ENCODE measurements around the gene CFDP1.
A peak's percentile ranks its signal among the peaks of the same experiment; 100 is the strongest.

CFDP1 gene

DNA sequence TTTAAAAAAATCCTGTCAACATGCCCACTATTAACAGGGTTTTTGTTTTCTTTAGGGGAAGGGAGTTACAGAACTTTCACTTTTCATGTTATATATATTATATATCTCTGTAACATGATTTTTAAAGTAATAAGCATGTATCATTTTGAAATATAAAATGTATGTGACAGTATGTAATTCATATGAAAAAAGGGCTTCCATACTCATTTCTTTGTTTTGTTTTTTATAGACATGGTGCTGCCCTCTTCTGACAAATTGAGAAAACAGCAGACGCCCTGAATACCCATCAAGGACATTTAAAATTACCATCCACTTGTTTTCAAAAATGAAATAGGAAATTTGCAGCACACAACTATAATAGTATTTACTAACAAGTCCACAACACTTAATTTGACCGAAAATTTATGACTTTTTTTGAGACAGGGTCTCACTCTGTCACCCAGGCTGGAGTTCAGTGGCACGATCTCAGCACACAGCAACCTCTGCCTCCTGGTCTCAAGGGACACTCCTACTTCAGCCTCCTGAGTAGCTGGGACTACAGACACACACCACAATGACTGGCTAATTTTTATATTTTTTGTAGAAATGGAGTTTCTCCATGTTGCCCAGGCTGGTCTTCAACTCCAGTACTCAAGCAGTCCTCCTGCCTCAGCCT lies 30.4 kb downstream of the CFDP1 start:
- no peak for DNase-seq

DNA sequence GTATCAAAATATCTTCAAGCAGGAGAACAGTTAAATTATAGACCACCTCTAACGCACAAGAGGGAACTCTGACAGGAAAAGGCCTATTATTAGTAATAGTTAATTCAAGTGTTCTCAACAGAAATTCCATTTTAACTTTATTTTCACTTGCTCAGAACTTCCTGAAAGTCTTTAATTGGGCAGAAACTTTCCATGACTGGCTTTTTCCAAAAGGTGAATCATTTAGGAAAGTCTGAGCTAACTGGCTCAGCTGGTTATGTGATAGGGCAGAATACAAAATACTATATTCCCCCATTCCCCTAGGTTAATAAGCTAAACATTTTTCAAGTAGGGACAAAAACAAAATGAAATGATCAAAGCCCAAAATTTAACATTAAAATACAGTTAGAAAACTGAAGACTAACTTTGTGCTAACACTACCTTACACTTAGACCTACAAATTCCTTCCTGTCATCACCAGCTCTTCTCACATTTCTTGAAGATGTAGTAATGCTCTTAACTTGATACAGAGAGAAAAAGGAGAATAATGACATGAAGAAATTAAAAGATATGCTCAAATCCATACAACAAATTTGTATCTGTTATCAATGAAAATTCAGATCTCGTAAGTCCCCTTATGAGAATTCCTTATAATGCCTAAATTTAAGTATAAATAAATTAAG lies 31.0 kb downstream of the CFDP1 start:
- DNase-seq, result no peak

DNA sequence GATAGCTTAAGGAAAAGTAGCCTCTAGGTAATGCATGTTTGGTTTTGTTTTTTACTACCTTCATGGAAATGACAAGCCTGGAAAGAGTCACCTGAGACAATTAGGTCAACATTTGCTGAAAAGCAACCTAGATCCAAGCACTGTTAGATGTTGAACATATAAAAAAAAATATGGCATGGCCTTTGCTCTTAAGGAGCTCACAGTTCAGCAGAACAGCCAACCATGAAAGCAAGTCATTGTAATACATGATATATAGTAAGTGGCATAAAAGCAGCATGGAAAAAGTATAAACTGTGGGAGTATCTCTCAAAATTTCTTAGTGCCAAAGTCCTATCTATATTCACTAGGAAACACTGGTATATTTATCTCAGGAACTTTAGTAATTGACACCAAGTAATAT lies 31.6 kb downstream of the CFDP1 start:
- DNase-seq, result no peak

DNA sequence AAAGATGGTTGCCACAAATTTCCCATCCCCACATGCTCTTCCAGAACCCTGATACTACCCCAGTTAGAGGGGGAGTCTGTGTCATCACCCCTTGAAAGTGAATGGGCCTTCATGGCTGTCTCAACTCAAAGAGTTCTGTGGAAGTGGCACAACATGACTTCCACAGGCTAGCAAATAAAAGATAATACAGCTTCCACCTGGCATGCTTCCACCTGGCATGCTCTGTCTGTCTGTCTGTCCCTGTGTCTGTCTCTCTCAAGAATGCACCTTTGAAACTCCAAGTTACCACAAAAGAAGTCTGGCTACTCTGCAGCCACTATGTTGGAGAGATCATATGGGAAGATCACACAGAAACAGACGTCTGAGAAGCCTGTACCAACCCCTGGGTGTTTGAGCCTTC lies 35.0 kb downstream of the CFDP1 start:
- no peak for DNase-seq

DNA sequence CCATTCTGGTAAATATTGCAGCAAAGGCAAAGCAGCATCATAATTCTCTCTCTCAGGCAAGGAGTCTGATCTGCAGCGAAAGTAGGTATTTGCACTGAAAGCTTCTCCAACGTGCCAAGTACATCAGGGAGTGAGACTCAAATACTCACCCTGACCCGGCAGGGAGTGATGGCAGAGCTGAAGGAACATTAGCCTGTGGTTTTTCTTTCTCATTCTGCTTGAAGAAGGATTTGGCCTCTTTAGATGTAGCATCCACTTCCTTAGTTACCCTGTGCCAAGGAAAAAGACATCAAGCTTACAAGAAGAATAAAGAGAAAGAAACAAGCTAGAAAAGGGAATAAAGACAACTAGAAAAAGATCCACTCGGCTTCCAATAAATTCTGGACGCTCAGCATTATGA lies 38.4 kb downstream of the CFDP1 start:
- DNase-seq, result no peak

DNA sequence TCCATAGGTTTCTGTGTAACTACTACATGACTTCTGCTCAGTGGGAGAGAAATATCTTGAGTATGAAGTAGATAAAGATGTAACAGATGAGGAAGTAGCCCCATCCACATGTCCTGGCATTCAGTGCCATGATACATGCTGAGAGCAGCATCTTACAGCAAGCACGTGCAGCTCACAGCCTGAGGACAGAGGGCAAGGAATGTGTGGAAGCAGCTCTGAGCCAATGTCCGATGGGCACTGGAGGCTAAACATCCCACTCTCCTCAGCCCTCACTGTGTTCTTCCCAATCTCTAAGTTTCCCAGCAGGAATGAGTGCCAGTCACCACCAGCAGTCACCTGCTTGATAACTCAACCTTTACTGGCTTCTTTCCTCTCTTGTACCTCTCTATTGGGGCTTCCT lies 40.4 kb downstream of the CFDP1 start:
- no peak for DNase-seq

DNA sequence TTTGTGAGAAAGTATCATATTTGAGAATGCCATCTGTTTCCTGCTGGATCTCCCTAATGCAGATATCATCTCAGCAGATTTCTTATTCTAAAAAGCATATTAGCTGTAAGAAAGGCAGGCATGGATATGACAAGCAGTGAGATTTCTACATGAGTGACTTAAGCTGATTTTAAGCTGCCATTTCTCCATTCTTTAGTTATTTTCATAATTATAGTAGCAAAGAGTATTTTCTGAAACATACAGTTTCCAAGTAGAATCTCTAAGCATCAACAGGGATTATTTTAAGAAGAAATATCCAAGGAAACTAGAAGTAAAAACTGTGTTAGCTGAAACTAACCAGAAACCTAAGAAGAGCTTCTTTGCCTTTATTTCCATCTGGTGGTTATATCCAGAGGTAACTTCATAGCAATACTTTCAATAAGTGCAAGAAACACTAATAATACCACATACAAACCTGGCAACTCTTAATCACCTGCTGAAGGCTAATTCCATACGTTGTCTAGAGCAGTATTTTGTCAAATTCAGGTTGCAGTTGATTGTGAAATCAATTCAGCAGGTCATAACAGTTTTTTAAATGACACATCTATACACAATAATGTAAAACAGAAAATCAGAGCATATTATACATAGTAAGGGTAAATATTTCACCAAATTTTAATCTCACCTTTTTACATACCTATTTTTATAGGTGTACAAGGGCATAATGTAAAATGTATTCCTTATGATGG lies 42.2 kb downstream of the CFDP1 start:
- no peak for DNase-seq

DNA sequence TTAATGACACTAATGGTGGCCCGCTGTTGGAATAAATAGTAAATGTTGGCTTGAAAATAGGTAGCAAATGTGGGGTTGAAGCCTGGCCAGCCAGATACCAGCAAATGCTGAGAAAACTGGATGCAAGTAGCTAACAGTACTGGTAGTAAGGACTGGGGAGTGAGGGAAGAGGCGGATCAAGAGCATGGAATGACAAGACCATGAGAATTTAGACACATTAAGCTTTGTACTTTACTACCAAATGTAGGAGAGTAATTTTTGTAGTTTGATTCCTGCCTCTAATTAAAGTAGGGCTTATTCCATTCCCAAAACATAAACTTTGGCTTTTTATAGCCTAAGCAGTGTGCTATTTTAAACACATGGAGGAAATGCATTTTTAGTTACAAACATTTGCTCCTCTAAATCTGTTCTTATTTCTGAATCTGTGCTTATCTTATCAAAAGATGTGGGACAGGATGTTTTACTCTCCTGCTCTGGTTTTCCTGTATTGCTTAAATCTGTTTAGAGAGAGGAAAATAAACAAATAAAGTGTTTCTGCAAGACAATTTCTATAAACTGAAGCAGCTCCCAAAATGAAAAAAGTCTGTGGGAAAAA lies 44.1 kb downstream of the CFDP1 start:
- DNase-seq, result no peak

DNA sequence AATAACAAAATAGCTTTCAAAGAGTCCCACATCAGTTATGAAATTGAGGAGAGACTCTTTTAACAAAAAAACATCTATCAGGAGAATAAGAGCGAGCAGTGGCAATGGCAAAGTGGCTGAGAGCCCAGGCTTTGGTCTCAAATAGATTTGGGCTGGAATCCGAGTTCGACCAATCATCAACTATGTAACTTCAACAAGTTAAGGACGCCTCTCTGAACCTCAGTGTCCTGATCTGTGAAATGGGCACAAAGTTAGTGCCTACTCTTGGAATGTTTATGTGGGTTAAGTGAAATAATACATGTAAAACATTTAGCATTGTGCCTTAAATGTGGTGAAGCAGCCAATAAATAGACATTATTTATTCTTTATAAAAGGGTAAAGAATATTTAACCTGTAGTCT lies 45.4 kb downstream of the CFDP1 start:
- no peak for DNase-seq

DNA sequence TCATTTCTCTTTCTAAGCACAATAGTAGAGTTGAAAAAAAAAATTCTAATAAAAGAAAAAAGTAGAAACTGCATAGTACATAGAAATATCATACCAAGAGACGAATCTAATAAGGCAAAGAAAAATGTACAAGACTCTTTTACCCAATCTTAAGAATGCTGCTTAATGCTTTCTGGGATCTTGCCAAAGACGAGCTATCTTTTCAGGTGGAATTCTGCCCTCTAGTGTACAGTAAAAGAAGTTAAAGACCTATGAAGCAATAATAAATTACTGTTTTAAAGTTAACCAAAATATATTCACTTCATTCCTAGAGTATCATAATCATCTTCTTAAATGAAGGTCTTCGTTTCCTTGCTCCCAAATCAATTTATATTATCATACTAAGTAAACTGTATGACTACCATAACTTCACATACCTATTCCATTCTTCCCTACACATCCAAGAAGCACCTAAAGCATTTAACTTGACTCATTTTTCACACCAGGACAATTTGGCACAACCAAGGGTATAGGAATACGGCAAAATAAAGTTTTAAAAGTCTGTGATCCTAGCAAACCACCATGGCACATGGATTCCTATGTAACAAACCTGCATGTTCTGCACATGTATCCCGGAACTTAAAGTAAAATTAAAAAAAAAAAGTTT lies 47.7 kb downstream of the CFDP1 start:
- peak; percentile 13 for DNase-seq

DNA sequence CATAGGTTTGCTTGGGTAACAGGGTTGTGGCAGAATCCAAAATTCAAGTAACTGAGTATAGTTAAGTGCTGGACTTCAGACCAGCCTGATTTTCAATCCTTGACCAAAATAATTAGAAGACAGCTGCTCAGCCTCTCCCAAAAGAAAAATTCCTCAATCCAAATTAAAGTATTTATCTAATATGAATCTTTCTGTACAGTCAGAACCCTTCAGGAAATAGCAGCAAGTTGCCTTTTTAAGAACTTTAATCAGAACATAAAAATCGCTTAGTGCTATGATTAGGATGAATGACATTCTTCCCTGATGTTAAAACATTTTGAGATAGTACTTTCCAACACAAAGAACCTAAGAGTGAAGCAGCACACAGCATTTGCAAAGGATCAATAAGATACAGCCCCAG lies 50.2 kb downstream of the CFDP1 start:
- no peak for DNase-seq

DNA sequence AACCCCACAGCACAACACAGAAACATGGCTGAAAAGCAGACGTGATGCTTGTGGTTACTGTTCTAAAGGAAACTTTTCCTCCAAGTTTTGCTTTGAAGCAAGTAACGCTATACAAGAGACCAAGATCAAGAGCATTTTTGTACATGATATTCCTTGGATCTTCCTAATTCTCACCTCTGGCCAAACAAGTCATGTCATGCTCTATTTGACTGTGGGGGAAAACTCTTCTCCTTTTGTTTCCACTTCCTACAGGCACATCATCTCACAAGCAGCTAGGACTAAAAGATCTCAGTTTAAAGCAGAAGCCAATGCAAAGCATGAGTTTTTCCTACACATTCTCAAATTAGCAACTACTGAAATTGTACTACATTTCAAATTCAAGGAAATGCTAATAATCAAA lies 50.7 kb downstream of the CFDP1 start:
- no peak for DNase-seq

DNA sequence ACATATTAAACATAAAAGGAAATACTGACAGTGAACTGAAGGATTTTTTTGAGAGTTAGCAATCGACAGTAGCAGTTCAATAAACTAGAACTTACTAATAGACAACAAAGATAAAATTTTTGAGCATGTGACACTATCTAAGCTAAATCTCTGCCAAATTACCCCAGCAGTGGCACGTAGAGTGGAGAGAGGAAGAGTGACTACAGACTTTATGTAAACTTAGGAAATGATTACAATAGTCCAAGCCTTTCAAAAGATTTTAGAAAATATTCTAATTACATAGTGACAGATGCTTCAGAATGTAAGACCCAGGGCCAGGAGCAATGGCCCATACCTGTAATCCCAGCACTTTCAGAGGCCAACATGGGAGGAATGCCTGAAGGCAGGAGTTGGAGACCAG lies 52.4 kb downstream of the CFDP1 start:
- no peak for DNase-seq

DNA sequence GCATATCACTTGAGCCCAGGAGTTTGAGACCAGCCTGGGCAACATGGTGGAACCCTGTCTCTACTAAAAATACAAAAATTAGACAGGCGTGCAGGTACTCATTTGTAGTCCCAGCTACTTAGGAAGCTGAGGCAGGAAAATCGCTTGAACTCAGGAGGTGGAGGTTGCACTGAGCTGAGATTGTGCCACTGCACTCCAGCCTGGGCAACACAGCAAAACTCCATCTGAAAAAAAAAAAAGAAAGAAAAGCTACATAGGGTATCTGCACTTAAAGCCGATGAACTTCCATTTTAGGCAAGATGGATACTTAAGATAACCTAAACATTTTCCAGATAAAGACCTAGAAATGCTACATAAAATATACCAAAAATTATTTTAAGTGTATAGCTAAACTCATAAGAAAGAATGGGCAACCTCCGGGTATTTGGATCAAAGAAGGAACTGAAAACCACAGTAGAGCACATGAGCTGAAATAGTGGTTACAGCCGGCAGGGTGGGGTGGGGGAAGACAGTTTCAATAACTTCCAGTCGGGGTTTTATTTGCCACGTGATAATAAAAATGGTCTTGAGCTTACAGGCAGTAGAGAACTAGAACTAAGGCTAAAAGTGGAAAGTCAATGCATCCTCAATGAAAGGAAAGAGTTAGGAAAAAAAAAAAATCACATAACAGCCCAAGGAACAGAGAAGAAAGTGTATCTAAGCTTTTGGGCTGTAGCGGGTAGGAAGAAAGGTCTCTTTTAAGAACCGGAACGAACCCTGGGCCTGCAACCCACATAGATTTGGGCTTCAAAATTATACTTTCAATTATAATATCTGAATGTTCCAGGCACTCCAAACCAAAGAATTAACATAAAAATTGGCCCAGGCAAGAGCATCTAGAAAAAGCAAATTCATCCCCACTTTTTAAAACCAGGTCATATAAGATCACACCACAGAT lies 53.1 kb downstream of the CFDP1 start:
- DNase-seq, result peak; percentile 50

DNA sequence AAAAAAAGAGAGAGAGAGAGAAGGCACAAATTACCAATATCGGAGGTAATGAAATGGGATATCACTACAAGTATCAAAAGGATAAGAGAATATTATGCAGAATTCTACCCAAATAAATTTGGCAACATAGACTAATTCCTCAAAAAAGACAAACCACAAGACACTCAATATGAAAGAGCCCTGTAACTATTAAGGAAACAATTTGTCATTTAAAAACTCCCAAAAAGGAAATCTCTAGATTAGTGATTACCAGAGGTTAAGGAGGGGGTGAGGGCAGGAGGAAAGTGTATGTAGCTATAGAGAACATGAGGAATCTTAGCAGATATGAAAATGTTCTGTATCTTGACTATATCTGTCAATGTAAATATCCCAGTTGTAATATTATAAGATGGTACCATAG lies 54.0 kb downstream of the CFDP1 start:
- no peak for DNase-seq

DNA sequence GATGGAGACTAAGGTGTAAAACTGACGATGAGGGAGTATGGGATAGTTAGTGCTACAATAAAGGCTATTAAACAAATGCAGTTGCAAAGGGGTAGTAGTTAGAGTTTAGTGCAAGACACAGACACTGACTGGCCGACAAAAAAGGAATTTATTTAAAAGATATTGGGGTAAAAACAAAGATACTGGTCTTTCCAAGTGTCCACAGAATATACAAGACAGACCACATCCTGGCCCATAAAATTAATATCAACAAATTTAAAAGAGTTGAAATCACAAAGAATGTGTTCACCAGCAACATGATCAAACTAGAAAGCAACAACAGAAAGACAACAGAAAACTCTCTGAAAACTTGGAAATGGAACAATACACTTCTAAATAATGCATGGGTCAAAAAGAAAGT lies 54.7 kb downstream of the CFDP1 start:
- DNase-seq, result no peak

DNA sequence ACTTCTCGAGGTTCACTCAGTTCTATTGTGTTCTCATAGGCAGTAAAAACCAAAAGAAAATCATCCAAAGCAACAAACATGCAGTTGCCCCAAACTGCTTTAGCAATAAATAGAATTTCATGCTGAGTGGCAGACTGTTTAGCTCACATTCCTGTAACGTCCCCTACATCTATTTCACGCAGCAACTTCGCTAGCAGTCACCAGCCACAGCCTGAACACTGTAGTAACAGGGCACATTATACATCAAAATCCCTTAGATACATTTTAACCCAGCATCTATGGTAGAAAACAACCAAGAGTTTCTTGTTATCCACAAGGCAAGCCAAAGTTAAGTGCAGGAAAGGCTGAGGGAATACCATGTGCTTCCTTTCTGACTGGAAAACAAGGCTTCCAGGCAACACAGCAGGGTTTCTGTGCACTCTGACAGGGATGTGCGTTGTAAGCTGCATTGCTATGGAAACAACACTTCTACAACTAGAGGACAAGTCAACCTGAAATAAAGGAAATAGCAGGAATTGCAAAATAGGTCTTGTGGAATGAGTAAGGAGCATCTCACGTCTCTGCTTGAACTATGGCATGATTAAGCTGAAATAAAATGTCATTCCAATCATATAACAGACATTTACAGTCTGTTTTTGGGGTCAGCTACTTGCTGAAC lies 55.4 kb downstream of the CFDP1 start:
- DNase-seq, result no peak

DNA sequence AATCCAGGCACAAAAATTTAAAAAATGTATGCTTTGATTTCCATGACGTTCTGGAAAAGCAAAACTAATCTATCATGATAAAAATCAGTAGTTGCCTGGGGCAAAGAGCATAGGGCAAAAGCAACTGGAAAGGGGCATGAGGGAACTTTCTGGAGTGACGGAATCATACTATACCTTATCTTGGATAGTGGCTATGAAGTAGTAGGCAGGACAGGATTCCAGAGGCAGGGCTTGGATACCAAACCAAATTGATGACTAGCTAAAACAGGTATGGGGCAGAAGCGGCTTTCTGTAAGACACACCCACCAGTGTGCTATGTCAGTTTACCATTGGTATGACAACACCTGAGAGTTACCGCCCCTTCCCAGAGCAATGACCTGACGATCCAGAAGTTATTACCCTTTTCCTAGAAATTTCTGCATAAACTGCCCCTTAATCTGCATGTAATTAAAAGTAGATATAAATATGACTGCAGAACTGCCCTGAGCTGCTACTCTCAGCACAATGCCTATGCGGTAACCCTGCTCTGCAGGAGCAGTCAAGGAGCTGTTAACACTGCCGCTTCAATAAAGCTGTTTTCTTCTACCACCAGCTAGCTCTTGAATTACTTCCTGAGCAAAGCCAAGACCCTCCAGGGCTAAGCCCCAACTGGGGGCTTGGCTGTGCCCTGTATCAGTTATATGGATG lies 56.7 kb downstream of the CFDP1 start:
- DNase-seq, result no peak

DNA sequence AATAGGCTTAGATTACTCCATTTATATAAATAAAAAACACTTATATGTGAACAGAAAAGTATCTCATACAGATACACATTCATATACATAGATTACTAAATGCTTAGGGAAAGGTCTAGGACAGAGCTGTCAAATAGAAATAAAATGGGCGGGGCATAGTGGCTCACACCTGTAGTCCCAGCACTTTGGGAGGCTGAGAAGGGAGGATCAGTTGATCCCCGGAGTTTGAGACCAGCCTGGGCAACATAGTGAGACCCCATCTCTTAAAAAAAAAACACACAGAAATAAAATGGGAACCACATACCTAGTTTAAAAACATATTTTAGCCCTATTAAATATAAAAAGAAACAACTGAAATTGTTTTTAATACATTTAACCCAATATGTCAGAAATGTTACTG lies 58.9 kb downstream of the CFDP1 start:
- DNase-seq, result no peak

DNA sequence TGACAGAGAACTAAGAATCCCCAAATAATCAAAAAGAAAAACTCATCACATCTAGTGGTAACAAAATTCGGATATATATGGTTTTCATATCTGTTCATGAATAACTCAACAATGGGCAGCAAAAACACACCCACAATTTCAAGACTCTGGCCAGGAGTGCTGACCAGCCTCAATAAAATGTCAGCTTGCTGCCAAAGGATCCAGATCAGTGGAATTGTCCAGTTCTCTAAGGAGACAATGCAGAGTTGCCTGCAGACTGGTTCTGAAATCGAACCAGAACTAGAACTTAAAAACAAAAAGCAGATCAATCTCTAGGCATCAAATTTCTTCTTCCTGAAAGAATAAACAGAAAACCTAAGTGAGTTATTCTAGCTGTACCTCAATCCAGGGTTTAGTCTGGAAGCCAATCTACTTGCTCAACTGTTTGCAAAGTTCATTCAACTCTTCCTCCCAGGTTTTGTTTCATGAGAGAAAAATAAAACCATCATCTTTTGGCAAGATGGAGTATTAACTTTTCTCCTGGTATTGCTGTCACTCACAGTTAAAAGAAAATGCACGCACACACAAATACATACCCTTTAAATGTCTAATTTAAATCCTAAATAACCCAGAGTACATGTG lies 61.0 kb downstream of the CFDP1 start:
- DNase-seq, result no peak

DNA sequence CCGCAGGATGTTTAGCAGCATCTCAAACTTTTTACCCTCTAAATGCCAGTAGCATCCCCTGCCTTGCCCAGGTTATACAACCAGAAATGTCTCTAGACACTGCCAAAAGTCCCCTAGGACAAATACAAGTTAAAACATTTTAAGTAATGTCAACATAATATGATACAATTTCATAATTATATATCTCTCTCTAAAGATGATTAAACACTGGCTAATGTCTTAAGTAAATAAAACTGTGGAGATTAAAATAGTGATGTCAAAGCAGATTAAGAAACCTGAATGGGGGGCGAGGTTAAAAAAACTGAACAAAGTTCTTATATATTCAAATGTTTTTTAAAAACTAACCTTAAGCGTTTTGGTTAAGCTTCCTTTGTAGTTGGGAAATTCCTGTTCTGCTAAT lies 62.1 kb downstream of the CFDP1 start:
- DNase-seq, result no peak
